Dedifferentiated amniotic fluid mesenchymal stem cell (primary cell): Measurements from ENCODE around the gene TCF7L1.
"Not testable (repeated sequence)": the region's sequence is repeated elsewhere in the genome, so short reads cannot be mapped to it uniquely, and the experiment has no call there.

Experiments
- DNase-seq: peaks from one replicate; pipeline ENCODE4 v3.0.0-alpha.2; 2016; ENCODE audit errors: extremely low spot score

Gene TCF7L1

GRCh38 chr2:85278361-85278760 lies 145.2 kb downstream of the TCF7L1 start:
- peak; percentile 59 for DNase-seq

DNA sequence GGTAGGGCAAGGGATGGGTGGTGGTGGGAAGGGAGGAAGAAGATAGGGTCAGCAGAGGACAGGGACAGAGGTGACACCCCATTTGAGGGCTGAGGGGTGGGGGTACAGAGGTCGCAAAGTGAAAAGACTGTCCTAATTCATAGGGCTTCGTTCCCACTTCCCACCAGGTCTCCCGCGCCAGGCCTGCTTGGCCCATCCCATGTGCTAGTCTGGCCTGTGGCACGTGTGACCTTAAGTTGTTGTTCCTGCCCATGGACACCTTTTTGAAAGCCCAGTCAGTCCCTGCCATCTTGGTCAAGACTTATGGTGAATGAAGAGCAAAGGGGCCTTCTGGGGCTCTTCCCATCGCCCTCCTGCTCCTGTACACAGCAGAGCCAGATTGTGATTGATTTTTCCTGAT lies 148.4 kb downstream of the TCF7L1 start:
- no peak for DNase-seq

DNA sequence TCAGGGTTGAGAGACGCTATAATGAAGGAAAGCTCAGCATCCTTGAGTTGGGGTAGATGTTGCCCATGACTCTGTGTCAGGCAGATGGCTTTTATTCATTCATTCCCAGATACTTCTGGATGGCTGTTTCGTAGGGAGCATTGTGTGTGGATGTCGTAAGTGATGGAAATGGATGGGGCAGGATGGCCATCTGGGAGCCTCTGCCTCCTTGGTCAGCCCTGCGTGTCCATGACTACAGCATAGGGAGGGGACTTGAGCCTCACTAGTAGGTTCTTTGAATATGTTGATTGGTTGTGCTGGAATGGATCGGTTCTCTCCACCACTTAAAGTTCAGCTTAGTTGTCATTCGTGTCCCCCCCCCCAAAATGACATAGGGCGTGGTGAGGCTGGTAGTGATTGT lies 149.7 kb downstream of the TCF7L1 start:
- no peak for DNase-seq

DNA sequence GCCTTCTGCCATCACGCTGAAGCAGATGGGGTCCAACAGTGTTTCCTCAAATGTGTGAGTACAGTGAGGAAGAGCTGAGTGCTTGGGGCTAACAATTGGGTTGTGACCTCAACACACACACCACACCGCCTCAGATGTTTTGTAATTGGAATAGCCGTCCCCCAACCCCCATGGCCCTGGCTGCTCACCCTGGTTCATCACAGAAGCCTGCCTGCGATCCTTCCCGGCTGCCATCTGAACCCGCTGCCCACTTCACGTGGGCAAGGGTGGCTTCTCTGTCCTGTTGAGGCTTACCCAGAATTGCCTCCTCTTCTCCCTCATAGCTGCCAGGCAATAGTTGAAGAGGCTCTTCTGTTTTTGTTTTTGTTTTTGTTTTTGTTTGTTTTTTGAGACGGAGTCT lies 150.4 kb downstream of the TCF7L1 start:
- DNase-seq, result no peak

- DNase-seq, result no peak
Observed at GRCh38 chr2:85286918-85287317, 153.7 kb downstream of the TCF7L1 start.

DNA sequence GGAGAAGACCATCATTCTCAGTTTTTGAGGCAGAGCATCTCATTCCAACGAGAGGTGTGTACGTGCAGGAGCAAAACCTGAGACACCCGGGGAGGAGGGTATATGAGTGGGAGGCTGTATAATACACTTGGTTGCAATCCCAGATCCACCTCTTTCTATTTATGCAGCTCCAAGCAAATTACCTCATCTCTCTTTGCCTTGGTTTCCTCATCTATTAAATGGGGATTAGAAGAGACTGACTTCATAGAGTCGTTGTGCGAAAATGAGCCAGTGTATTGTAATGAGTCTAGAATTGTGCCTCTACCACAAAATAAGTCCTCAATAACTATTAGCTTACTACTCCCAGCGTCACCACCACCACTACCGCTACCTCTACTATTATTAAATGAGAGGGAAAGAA lies 154.5 kb downstream of the TCF7L1 start:
- DNase-seq, result no peak

GRCh38 chr2:85288244-85288725 lies 155.1 kb downstream of the TCF7L1 start:
- peak; percentile 49 for DNase-seq

DNA sequence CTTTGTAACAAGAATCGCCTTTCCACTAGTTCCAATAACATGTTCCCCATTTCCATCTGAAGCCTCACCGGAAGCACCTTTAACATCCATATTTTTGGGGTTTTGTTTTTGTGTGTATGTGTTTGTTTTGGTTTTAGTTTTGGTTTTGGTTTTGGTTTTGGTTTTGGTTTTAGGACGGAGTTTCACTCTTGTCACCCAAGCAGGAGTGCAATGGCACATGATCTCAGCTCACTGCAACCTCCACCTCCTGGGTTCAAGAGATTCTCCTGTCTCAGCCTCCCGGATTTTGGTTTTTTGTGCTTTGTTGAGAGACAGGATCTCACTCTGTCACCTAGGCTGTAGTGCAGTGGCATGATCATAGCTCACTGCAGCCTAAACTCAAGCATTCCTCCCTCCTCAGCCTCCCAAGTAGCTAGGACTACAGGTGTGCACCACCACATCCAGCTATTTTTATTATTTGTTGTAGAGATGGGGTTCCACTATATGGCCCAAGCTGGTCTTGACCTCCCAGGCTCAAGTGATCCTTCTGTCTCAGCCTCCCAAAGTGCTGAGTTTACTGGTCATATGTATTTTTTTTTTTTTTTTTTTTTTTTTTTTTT lies 158.3 kb downstream of the TCF7L1 start:
- no peak for DNase-seq

DNA sequence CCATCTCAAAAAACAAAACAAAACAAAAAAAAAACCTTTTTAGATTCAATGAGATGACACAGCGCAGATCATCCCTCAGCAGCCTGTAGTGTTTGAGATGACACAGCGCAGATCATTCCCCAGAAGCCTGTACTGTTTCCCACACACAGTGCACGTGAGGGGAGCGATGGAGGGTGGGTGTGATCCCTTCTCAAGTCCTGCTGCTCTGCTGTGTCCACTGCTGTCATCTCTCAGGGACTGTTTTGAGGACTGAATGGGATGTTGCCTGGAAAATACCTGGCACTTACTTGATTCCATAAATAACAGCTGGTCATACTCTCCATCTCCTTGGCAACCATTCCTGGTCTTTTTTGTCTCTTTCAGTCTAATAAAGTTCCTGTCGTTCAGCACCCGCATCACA lies 168.9 kb downstream of the TCF7L1 start:
- DNase-seq, result no peak

- no peak for DNase-seq
Observed at GRCh38 chr2:85303780-85304531, 170.8 kb downstream of the TCF7L1 start.

- DNase-seq, result no peak
Observed at GRCh38 chr2:85307527-85307897, 174.3 kb downstream of the TCF7L1 start.

DNA sequence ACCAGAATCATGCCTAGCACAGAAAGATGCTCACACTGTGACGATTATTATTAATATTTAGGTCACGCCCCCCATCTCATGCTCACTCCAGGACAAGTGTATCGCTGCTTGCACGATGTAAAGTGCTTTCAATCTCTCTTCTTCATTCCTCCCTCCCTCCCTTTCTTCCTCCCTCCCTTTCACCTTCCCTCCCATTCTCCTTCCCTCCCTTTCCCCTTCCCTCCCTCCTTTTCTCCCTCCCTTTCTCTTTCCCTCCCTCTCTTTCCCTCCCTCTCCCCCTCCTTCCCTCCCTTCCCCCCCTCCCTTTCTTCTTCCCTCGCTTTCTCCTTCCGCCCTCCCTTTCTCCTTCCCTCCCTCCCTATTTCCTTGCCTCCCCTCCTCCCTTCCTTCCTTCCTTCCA lies 175.0 kb downstream of the TCF7L1 start:
- DNase-seq, result no peak

DNA sequence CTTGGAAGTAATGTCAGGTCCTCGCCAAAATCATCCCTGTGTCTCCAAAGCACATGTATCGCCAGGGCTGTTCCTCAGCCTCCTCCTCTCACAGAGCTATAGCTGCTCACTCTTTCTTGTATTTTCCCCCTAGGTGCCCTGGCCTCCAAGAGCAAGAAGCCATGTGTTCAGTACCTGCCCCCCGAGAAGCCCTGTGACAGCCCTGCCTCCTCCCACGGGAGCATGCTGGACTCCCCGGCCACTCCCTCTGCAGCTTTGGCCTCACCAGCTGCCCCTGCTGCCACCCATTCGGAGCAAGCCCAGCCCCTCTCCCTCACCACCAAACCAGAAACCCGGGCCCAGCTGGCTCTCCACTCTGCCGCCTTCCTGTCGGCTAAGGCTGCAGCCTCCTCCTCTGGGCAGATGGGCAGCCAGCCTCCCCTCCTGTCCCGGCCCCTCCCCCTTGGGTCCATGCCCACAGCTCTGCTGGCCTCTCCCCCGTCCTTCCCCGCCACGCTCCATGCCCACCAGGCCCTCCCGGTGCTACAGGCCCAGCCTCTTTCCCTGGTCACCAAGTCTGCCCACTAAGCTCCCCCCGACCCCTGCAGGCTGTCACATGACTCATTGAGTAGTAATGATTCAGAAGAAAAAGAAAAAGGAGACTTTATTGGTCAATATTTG lies 175.8 kb downstream of the TCF7L1 start:
- DNase-seq, result no peak

DNA sequence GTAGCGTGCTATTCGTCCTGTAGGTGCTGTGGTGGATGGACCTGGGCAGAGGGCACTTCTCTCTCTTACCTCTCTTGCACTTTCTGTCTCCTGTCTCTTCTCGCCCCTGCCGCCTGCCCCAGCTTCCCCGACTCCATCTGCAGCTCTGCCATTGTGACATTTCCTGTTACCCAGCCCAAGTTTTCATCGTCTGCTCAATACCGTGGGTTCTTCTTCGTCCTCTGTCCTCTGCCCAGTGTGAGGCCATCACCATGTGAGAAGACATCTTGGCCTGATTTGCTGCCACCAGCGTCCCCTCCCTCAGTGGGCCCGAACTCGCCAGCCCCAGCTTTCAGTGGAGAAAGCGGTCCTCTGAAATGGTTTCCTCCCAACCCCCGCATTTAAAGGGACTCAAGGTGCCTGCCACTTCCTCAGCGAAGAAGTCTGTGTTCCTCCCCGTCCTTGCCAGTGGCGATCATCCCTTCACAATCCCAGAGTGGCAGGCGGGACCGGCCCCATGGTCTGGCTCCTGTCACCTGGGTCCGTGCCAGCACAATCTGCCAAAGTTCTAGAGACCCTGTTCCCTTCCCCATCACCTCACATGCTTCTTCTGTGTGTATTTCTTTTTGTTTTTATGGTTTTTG lies 176.6 kb downstream of the TCF7L1 start:
- DNase-seq, result no peak

- DNase-seq, result no peak
Observed at GRCh38 chr2:85310330-85310729, 177.1 kb downstream of the TCF7L1 start.

GRCh38 chr2:85312404-85312803 lies 179.2 kb downstream of the TCF7L1 start:
- no peak for DNase-seq

DNA sequence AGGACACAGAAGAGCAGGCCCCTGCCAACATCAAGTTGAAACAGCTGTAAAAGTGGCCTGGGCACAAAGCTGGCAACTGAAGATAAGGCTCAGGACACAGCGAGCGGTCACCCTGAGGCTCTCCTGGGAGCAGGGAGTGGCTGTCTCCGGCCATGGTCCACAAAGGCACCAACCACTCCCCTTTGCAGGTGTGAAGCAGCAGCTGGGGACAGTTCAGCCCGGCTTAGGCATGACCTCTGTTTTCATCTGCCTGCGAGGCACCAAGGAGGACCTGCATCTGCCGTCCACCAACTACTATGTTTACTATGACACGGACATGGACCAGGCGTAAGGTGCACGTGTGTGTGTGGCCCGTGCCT lies 181.7 kb downstream of the TCF7L1 start:
- no peak for DNase-seq

DNA sequence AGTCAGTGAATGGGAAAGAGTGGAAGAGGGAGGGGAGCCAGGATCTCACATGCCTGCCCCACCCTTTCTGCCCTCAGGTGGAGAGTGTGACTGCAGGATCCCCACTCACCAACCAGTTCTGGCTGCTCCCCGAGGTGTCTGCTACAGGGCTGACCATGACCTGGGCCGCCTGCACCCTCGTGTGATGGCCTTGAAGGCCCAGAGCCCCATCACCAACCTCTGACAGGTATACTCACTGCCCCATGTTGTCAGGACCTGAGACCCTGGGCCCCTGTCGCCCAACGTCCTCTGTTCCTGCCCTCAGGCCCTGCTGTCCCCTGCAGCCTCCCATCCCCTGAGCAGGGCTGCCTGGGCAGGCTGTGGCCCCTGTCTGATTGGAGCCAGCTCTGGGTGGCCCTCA lies 182.7 kb downstream of the TCF7L1 start:
- not testable (repeated sequence) for DNase-seq

DNA sequence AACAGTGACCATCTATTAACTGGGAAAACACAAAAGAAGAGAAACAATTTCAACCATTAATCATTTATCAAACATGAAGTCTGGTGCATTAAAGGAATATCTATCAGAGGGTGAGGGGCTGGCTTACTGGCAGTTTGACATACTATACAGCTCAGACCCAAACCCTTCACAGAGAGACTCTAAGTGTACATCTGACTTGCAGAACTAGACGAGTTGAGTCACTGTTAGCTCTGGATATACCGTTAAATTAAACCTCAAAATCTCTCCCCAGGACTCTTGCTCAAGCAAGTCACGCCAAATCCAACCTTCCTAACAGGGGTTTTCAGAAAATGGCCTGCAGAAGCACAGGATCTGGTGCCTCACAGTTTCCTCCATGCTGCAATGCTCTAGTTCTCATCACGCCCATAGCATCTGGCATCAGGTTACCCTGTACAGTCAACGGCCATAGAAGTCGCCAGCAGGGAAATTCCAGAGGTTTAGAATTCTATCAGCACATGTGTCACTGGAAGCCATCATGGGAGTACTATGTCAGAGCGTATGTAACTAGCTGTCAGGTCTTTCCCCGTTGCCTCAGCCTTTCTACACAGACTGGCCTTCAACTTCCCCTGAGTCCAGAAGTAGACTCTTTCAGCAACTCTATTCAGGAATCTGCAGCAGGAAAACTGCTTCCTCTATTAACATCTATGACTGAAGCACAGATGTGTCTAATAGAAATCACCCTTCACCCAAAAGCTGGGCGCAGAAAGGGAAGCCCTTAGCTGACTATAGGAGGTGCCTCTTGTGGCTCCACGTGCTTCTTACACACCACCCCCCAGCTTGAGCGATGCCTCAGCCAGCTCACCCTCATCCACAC lies 185.3 kb downstream of the TCF7L1 start:
- peak; percentile 92 for DNase-seq

DNA sequence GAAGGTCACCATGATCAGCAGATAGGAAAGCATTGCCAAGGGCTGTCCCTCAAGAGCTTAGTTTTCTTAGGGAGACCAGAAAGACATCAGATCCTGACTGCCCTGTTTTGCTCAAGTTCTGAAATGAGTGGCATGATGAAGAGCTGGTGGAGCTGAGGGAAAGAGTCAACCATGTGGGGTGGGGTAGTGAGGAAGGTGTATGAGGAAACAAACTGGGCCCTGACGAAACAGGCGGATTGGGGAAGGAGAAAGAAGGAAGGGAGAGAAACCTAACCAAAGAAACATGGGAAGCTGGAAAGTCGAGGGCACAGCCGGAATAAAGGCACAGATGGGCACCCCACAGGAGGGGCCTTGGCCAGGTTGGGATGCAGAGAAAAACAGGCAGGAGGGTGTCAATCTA lies 186.6 kb downstream of the TCF7L1 start:
- no peak for DNase-seq

GRCh38 chr2:85323351-85323987 lies 190.3 kb downstream of the TCF7L1 start:
- no peak for DNase-seq
